HL-60/S4 (cell line): ENCODE results near the gene GRM3.

Experiments used
- in situ Hi-C: fragments of 300-500 bp; cut with MboI; formaldehyde crosslinking; loops from 2 replicates; pipeline ENCODE4 v1.14.3; 2022; ENCODE audit warnings: low sequenced_read_pairs

Gene GRM3

GRCh38 chr7:86689363-86689762 lies 45.7 kb downstream of the GRM3 start:
- in situ Hi-C loops = no loop called here

- in situ Hi-C loops = no loop called here
These were observed 49.0 kb downstream of the GRM3 start for GRCh38 chr7:86692755-86693154.

- in situ Hi-C loops = no loop called here
These were observed 62.7 kb downstream of the GRM3 start for GRCh38 chr7:86706406-86706805.

GRCh38 chr7:86708031-86708680 lies 64.4 kb downstream of the GRM3 start:
- in situ Hi-C loops = no loop called here

- in situ Hi-C loops = no loop called here
These were observed 76.6 kb downstream of the GRM3 start for GRCh38 chr7:86720306-86720705.

GRCh38 chr7:86733783-86734182 lies 90.1 kb downstream of the GRM3 start:
- in situ Hi-C loops = no loop called here

- in situ Hi-C loops = no loop called here
These were observed 101.5 kb downstream of the GRM3 start for GRCh38 chr7:86745013-86745745.

GRCh38 chr7:86747698-86748097 lies 104.0 kb downstream of the GRM3 start:
- in situ Hi-C loops = no loop called here

- in situ Hi-C loops = no loop called here
These were observed 104.5 kb downstream of the GRM3 start for GRCh38 chr7:86748201-86748600.

- in situ Hi-C loops = no loop called here
These were observed 105.4 kb downstream of the GRM3 start for GRCh38 chr7:86748843-86749719.

- in situ Hi-C loops = no loop called here
These were observed 106.3 kb downstream of the GRM3 start for GRCh38 chr7:86749741-86750665.

GRCh38 chr7:86760236-86760635 lies 116.5 kb downstream of the GRM3 start:
- in situ Hi-C loops = no loop called here

GRCh38 chr7:86762129-86762528 lies 118.4 kb downstream of the GRM3 start:
- in situ Hi-C loops = no loop called here

- in situ Hi-C loops = no loop called here
These were observed 122.2 kb downstream of the GRM3 start for GRCh38 chr7:86765931-86766330.

- in situ Hi-C loops = no loop called here
These were observed 124.7 kb downstream of the GRM3 start for GRCh38 chr7:86768394-86768793.

- in situ Hi-C loops = no loop called here
These were observed 125.5 kb downstream of the GRM3 start for GRCh38 chr7:86768967-86769760.

- in situ Hi-C loops = no loop called here
These were observed 129.6 kb downstream of the GRM3 start for GRCh38 chr7:86773309-86773708.

- in situ Hi-C loops = no loop called here
These were observed 131.5 kb downstream of the GRM3 start for GRCh38 chr7:86775203-86775602.

GRCh38 chr7:86776136-86776535 lies 132.4 kb downstream of the GRM3 start:
- in situ Hi-C loops = no loop called here

GRCh38 chr7:86778271-86778670 lies 134.6 kb downstream of the GRM3 start:
- in situ Hi-C loops = no loop called here
